NCI-H128 (cell line): ENCODE measurements around the gene ADH1A.
"Not testable (repeated sequence)": the region's sequence is repeated elsewhere in the genome, so short reads cannot be mapped to it uniquely, and the experiment has no call there.

Experiments used
- DNase-seq: peaks from one replicate; lab custom pipeline; 2025; ENCODE audit not compliant: unreplicated experiment; lab: John Stamatoyannopoulos, UW

The ADH1A gene

DNA sequence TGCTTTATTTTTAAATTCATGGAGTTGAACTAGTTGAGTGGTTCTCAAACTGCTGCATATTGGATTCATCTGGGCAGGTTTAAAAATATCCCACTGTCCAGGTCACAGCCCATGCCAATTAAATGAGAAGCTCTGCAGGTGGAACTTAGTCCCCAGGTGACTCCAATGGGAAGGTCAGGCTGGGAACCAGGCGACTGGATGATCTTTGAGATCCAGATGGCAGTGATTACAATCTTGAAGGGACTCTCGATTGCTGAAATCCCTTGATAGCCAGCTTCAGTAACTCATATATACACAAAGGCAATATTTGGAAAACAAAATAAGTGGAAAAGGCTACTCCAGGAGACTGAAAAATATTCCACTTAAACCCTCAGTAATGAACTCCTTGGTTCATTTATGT, 8.1 kb downstream of the ADH1A start:
- no peak for DNase-seq

DNA sequence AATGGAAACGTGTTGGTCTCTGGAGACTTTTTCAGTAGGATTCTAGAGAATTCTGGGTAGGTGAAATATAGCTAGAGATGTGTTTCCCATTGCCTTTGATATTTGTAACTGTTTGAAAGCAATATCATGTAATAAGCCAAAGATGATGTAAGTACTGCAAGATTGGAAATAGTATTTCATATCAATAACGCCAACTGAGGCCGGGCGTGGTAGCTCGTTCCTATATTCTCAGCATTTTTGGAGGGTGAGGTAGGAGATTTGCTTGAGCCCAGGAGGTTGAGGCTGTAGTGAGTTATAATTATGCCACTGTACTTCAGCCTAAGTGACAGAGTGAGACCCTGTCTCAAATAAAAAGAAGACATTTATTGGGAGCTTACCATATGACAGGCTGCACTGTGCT, 9.5 kb downstream of the ADH1A start:
- no peak for DNase-seq

GRCh38 chr4:99276417-99276816, 14.4 kb downstream of the ADH1A start:
- DNase-seq: no peak

- no peak for DNase-seq
Measured at GRCh38 chr4:99275885-99276284, 14.9 kb downstream of the ADH1A start.

GRCh38 chr4:99275050-99275449, 15.7 kb downstream of the ADH1A start:
- no peak for DNase-seq

- no peak for DNase-seq
Measured at GRCh38 chr4:99273704-99274103, 17.1 kb downstream of the ADH1A start.

DNA sequence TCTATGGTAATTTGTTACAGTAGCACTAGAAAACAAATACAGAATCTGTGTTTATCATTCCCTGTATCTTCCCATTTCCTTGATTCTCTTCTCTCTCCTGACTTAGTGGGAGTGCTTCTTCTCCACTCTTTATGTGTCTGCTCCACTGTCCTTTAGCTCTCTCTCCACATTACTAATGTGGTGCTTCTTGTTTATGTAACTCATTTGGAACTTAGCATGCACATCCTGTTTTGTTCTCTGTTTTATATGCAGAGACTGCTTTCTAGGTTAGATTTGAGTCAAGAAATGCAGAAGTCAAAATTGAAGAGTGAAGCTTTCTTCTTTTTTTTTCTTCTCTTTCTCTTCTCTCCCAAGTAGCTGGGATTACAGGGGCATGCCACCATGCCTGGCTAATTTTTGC, 25.9 kb downstream of the ADH1A start:
- DNase-seq: no peak

GRCh38 chr4:99252746-99253145, 38.0 kb downstream of the ADH1A start:
- DNase-seq: no peak

GRCh38 chr4:99248714-99249113, 42.1 kb downstream of the ADH1A start:
- DNase-seq: no peak

- DNase-seq: no peak
Measured at GRCh38 chr4:99235955-99236354, 54.8 kb downstream of the ADH1A start.

- no peak for DNase-seq
Measured at GRCh38 chr4:99234331-99235010, 56.3 kb downstream of the ADH1A start.

- DNase-seq: not testable (repeated sequence)
Measured at GRCh38 chr4:99233397-99233796, 57.4 kb downstream of the ADH1A start.

- not testable (repeated sequence) for DNase-seq
Measured at GRCh38 chr4:99228706-99229105, 62.1 kb downstream of the ADH1A start.

GRCh38 chr4:99227646-99228045, 63.1 kb downstream of the ADH1A start:
- DNase-seq: not testable (repeated sequence)
